HG02870 (cell line): ENCODE data around the gene MIB1.
"Not testable (repeated sequence)": the region's sequence is repeated elsewhere in the genome, so short reads cannot be mapped to it uniquely, and the experiment has no call there.

Source experiments
- ATAC-seq: cut with Tn5 transposase; IDR thresholded peaks from one replicate; pipeline ENCODE4 v1.9.1; 2021; ENCODE audit warnings: mild to moderate bottlenecking, moderate library complexity; ENCODE audit not compliant: unreplicated experiment

Gene MIB1

GRCh38 chr18:21740538-21741311 lies at the start of gene MIB1:
TSS of gene MIB1 (plus strand) at chr18:21740792. CDS start at chr18:21741584, 792 bp downstream.
- ATAC-seq = peak; percentile 97

- no peak for ATAC-seq
These were observed 47.3 kb upstream of the MIB1 start for GRCh38 chr18:21693322-21693721.

- no peak for ATAC-seq
These were observed 40.0 kb upstream of the MIB1 start for GRCh38 chr18:21700528-21701075.

GRCh38 chr18:21701621-21702020 lies 39.0 kb upstream of the MIB1 start:
- no peak for ATAC-seq

- ATAC-seq = no peak
These were observed 38.0 kb upstream of the MIB1 start for GRCh38 chr18:21702602-21703001.

GRCh38 chr18:21703241-21703820 lies 37.3 kb upstream of the MIB1 start:
- no peak for ATAC-seq

GRCh38 chr18:21704603-21705364 lies 35.8 kb upstream of the MIB1 start, which contains the start of gene ABHD3:
TSS of gene ABHD3 (minus strand) at chr18:21704774. CDS start at chr18:21704665, 109 bp downstream.
- peak; percentile 91 for ATAC-seq

GRCh38 chr18:21706386-21706865 lies 34.2 kb upstream of the MIB1 start:
- no peak for ATAC-seq

- ATAC-seq = not testable (repeated sequence)
These were observed 33.5 kb upstream of the MIB1 start for GRCh38 chr18:21707130-21707529.

GRCh38 chr18:21714474-21714873 lies 26.1 kb upstream of the MIB1 start:
- ATAC-seq = peak; percentile 83

- ATAC-seq = no peak
These were observed 17.9 kb upstream of the MIB1 start for GRCh38 chr18:21722687-21723086.

GRCh38 chr18:21725201-21725600 lies 15.4 kb upstream of the MIB1 start:
- no peak for ATAC-seq

- ATAC-seq = no peak
These were observed 12.9 kb upstream of the MIB1 start for GRCh38 chr18:21727702-21728101.

GRCh38 chr18:21733011-21733410 lies 7.6 kb upstream of the MIB1 start:
- ATAC-seq = no peak

GRCh38 chr18:21735452-21736015 lies 5.1 kb upstream of the MIB1 start:
- ATAC-seq = no peak

GRCh38 chr18:21736926-21737325 lies 3.7 kb upstream of the MIB1 start:
- ATAC-seq = not testable (repeated sequence)

- peak; percentile 19 for ATAC-seq
These were observed 721 bp upstream of the MIB1 start for GRCh38 chr18:21739604-21740537.

- no peak for ATAC-seq
These were observed 645 bp downstream of the MIB1 start for GRCh38 chr18:21741312-21741561.

- ATAC-seq = peak; percentile 6
These were observed 1.1 kb downstream of the MIB1 start for GRCh38 chr18:21741562-21742314.
